ENCODE results near the gene HIPK3.
"Not testable (repeated sequence)": the region's sequence is repeated elsewhere in the genome, so short reads cannot be mapped to it uniquely, and the experiment has no call there.

Gene HIPK3

GRCh38 chr11:33259869-33260268, 2.7 kb downstream of the HIPK3 start:
- no peak for DNase-seq

GRCh38 chr11:33261350-33261749, 4.2 kb downstream of the HIPK3 start:
- not testable (repeated sequence) for DNase-seq

DNA sequence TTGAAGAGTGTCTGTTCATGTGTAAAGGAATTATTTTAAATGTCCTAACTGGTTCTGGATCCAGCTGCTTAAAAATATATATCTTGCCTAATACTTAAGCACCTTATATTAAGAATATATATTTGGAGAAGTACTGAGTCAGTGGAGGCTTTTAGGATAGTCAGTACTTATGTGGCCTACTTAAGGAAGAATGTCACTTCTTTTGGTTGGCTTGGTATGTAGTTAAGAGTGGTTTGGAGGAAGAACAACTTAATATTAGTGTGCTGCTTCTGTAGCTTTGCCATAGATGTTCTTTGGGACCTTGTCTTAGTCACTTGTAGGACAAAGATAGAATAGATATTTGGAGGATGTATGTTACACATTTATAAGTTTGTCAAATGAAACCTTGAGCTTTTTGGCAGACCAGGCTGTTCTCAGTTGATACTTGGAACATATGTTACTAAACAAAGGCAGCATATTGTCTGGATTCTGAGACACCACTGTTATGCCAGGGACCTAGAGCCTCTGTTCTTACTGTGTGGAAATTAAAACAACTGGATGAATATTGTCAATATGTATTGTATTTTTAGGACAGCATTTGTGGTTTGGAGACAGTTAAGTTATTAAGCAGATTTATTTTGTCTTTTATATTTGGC, 4.9 kb downstream of the HIPK3 start:
- DNase-seq: no peak

GRCh38 chr11:33263549-33263948, 6.4 kb downstream of the HIPK3 start:
- DNase-seq: no peak

DNA sequence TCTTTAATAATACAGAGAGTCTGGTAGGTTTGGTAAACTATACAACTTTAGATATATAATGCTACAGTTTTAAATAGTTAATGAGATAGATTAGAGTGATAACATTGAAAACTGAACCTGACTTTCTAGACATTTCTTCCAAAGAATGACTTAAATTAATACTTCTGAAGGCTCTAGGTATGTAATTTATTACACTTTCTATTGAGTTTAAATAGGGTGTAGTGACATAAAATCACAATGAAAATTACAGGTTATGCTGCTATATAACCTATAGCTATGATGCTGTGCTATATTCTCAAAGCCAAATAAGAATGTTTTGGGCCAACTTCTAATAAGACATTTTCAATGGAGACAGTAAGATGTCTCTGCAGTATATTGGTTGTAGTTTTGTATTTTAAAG, 7.7 kb downstream of the HIPK3 start:
- no peak for DNase-seq

DNA sequence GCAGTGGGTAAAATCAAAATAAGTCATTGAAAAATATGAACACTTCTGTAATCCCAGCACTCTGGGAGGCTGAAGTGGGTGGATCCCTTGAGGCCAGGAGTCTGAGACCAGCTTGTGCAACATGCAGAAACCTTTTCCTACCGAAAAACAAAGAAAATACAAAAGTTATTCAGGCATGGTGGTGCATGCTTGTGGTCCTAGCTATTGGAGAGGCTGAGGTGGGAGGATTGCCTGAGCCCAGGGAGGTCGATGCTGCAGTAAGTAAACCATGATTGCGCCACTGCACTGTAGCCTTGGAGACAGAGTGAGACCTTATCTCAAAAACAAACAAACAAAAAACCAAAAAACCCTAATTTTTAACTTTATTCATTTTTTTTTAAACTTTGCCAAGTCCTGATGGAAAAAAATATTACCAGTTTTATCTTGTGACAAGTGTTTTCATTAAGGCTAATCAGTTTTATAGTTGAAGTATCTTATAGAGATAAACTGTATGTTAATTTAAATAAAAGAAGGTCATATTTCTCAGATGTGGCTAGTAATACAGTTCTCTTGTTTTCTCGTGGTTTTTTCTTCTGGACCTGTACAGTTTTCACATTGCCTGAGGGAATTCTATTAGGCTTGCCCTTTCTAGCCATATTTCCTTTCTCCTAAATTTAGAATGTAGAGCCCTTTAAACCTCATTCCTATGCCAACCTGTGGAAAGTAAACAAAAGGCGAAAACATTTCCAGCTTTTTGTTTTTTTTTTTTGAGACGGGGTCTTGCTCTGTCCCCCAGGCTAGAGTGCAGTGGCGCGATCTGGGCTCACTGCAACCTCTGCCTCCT, 9.4 kb downstream of the HIPK3 start:
- no peak for DNase-seq

- no peak for DNase-seq
These were observed 11.9 kb downstream of the HIPK3 start for GRCh38 chr11:33268945-33269540.

- DNase-seq: no peak
These were observed 12.6 kb downstream of the HIPK3 start for GRCh38 chr11:33269822-33270221.

DNA sequence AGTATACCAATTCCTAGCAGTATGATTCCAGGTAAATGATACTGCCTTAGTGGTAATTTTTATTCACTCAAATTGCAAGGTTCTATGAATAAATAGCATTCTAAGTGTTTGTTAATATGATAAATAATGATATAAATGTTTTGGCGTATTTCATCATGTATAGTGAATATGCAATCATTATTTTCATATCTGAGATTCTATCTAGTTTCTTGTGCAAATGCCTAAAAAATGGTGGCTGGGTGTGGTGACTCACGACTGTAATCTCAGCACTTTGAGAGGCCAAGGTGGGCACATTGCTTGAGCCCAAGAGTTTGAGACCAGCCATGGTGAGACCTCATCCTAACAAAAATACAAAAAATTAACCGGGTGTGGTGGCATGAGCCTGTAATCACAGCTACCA, 13.9 kb downstream of the HIPK3 start:
- no peak for DNase-seq

DNA sequence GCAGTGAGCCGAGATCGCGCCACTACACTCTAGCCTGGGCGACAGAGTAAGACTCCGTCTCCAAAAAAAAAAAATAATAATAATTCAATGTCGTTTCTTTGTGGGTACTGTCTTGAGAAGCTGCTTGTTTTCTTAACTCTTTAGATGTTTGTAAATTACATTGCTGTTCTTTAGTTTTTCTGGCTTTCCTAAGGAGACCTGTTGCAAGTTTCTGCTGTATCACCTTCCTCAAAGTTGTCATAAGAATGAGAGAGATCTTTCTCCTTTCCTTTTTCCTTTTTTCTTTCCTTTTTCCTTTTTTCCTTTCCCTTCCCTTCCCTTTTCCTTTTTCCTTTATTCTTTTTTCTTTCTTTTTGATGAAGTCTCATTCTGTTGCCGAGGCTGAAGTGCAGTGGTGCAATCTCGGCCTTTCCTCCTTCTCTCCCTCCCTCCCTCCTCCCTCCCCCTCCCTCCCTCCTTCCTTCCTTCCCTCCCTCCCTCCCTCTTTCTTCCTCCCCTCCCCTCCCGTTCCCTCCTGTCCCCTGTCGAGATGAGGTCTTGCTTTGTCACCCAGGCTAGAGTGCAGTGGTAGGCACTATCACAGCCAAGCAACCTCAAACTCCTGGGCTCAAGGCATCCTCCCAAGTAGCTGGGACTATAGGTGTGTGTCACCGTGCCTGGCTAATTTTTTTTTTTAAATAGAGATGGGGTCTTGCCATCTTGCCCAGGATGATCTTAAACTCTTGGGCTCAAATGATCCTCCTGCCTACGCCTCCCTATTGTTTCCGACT, 15.3 kb downstream of the HIPK3 start:
- DNase-seq: no peak

DNA sequence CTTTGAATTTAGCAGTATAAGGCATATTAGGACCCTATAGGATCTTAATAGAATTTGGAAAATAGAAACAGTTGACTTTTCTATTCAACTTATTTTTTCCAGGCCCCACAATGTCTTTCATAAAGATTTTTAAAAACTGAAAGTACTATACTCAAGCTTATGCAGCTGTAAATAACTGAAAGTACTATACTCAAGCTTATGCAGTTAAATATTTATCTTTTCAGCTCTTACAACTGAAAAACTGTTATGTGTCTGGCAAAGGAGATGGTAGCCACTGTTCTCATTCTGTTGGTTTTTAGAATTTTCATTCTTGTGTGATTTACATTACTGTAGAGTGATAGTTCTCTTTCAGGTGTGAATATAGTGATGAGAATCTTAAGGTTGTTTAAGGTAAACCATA, 16.5 kb downstream of the HIPK3 start:
- no peak for DNase-seq

- no peak for DNase-seq
These were observed 23.2 kb downstream of the HIPK3 start for GRCh38 chr11:33280411-33280810.

DNA sequence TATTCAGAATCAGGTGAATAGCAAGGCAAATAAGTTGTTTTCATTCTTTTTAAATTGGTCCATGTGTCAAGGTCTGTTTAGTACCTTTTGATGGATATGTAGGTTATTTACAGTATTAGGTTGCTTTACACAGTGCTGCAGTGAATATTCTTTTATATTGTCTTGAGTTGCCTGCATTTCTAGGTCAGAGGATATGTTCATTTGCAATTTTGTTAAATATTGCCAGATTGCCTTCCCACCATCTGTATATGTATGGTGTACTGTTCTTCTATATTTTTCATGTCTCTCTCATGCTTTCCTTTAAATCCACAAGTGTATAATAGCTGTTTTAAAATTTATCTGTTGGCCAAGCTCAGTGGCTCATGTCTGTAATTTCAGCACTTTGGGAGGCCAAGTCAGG, 24.6 kb downstream of the HIPK3 start:
- no peak for DNase-seq

GRCh38 chr11:33284818-33285217, 27.6 kb downstream of the HIPK3 start:
- no peak for DNase-seq

- no peak for DNase-seq
These were observed 33.1 kb downstream of the HIPK3 start for GRCh38 chr11:33290319-33290718.

DNA sequence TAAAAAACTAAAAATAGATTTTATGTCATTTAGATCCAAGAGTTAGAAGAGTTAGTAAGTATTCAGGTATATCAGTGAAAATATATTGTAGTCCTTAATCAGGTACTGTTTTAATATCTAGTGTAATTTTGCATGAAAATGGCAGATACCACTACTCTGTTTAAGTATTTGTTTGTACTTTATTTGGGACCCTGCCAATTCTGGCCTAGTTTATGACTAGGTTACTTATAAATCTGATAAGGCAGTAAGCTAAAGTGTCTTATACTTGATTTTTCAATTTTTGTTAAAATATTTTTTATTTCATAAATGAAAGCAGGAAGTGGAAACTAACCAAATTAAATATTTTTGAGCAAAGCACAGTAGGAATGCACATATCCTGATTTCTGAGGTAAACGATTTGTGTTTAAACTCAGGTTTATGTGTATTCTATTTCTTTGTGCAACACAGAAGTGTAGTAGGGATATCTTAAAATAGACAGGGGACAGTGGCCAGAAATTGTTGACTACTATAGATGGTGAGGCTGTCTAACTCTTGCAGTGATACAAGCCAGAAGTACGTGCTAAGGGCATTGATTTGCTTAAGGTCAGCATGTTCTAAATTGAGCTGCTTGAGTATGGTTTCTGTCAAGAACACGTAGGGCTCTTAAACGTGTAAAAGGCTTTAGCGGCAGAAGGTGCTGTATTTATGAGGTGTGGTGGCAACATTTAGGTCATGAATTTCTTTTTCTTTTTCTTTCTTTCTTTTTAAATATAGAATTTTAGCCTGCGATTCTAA, 34.0 kb downstream of the HIPK3 start:
- no peak for DNase-seq

DNA sequence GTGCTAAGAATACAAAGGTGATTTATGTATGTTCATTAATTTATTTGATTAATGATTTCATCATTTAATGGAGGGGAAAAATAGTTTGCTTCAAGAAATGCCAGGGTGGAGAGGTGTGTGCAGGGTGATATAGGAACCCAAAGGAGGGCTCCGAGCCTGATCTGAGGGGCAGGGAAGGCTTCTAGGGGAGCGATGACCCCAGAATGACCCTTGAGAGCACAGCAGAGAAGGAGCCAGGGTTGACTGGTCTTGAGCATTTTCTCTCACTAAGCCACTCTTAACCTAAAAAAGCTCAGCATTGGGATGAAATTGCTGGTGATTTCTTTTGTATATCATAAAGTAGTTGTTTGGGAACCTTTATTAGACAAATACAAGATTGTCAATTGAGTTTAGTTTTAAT, 35.1 kb downstream of the HIPK3 start:
- no peak for DNase-seq

DNA sequence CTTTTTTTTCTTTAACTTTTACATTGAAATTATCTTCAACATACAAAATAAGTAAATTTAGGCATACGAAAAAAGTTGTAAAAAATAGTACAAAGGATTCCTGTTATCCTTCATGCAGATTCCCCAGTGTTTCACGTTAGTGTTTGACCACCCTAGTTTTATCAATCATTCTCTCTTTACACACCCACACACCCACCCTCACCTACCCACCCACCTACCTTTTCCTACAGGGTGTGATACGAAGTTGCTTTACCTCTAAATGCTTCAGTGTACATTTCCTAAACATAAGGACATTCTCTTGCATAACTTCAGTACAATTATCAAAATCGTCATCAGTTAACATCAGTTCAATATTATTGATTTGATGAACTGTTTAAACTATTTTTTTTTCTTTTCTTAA, 37.0 kb downstream of the HIPK3 start:
- no peak for DNase-seq

DNA sequence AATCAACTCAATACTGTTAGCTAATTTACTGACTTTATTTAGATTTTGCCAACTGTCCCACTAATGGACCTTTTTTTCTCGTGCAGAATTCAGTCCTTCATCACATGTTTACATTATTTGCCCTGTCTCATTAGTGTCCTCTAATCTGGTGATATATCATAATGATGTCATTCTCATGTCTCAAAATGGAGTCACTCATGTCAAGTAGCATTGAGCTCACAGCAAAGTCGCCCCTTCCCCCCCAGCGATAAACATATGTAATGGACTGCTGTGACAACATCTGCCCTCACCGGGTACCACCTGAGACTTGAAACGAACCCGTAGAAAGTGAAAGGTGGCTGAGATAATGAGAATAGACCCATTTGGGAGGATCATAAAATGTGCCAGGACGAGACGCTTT, 37.6 kb downstream of the HIPK3 start:
- no peak for DNase-seq

GRCh38 chr11:33296695-33297094, 39.5 kb downstream of the HIPK3 start:
- DNase-seq: no peak

GRCh38 chr11:33303541-33303940, 46.4 kb downstream of the HIPK3 start:
- no peak for DNase-seq

DNA sequence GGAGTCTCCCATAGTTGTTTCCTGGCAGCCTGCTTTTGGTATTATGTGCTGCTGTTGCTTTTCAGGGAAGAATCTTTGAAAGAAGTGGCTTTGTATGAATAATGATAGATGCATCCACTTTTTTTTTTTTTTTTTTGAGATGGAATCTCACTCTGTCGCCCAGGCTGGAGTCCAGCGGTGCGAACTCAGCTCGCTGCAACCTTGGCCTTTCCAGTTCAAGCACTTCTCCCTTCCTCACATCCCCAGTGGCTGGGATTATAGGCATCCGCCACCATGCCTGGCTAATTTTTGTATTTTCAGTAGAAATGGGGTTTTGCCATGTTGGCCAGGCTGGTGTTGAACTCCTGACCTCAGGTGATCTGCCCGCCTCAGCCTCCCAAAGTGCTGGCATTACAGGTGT, 49.6 kb downstream of the HIPK3 start:
- DNase-seq: not testable (repeated sequence)

GRCh38 chr11:33307984-33308383, 50.8 kb downstream of the HIPK3 start:
- DNase-seq: no peak
